ENCODE measurements around the gene POU2F3.
A peak's percentile ranks its signal among the peaks of the same experiment; 100 is the strongest.

POU2F3 gene

GRCh38 chr11:120207512-120207911 is 32.4 kb upstream of the POU2F3 start:
- TF ChIP-seq CTCF (IDR thresholded peaks at IDR 0.05) = no peak

- no peak for TF ChIP-seq CTCF (IDR thresholded peaks at IDR 0.05)
These were observed 31.9 kb upstream of the POU2F3 start for GRCh38 chr11:120208001-120208441.

- TF ChIP-seq CTCF (IDR thresholded peaks at IDR 0.05) = no peak
These were observed 31.2 kb upstream of the POU2F3 start for GRCh38 chr11:120208777-120209176.

GRCh38 chr11:120209746-120210625 is 30.0 kb upstream of the POU2F3 start:
- TF ChIP-seq CTCF (IDR thresholded peaks at IDR 0.05) = no peak

- TF ChIP-seq CTCF (IDR thresholded peaks at IDR 0.05) = peak; percentile 44
These were observed 29.1 kb upstream of the POU2F3 start, which contains the start of gene OAF for GRCh38 chr11:120210626-120211521. TSS of gene OAF (plus strand) at chr11:120211032. CDS start at chr11:120211280, 248 bp downstream.

GRCh38 chr11:120211522-120212258 is 28.2 kb upstream of the POU2F3 start:
- TF ChIP-seq CTCF (IDR thresholded peaks at IDR 0.05) = no peak
